ENCODE measurements around the gene SLMAP. TPM values are rescaled to one million over a fixed set of nuclear protein-coding genes. Genes with fewer than 3 reads are reported as not detected.
A peak's percentile ranks its signal among the peaks of the same experiment; 100 is the strongest.

Gene SLMAP
- polyA plus RNA-seq, 1 of the 3 experiments (the other 2 are of a cell fraction): 10.5 TPM

DNA sequence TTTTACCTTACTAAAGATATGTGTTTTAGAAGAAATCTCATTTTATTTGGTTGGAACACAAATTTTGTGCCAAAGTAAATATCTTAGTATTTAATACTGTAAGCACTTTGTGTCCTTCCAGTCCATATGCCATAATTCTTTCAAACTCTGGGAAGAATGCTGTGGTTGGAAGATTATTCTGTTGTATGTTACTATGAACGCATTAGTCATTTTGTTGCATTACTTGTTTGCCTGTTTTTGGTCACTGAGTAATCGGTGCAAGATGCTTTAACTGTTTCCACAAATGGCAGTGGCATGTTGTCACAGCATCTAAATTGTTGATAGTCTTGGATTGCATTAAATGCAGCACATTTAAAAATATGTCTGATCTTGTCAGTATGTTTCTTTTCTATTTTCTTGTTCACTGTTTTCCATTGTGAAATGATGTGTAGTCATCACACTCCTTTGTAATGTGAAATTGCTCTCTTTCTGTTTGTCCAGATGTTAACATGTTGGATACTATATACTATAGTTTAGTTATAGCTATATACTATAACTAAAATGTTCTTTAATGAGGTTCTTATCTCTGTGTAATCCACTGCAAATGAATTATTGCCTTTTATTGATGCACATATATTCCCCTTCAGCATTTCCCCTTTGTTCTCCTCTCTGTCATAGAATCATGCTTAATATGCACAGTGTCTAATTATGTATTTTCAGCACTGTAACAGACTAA lies 162.2 kb downstream of the SLMAP start:
- Histone ChIP-seq H3F3A (replicated peaks; ENCODE audit: insufficient read depth) (peaks cover 4% of the 10 kb centered on the region), H3K79me2 (ENCODE audit: insufficient read depth) (no peaks in the 10 kb centered on the region), H3K4me1 (ENCODE audit: control insufficient read depth in 1 of 2, insufficient read depth in 2 of 2, low read depth in 1 of 2, low read length in 1 of 2) (no peaks in the 10 kb centered on the region), H3K9me3 (0 out of 2 replicates have a peak, but pooled peaks cover 4% of the 10 kb centered on the region), H3K4me3 (ENCODE audit: low read depth in 2 of 2, low read length in 1 of 2) (no peak overlapping the region), H4K20me1 (ENCODE audit: insufficient read depth) (no peaks in the 10 kb centered on the region), H3K4me2 (no peak overlapping the region), H3K27me3 (ENCODE audit: insufficient read depth) (no peaks in the 10 kb centered on the region), H3K27ac (ENCODE audit: low read depth in 2 of 2, low read length in 1 of 2) (peak overlapping the region; percentile 45 to 50; a peak in 2 of 4 replicates), H3K9me2 (no peaks in the 10 kb centered on the region), H2AFZ (ENCODE audit: low read depth) (no peak overlapping the region), H3K9ac (no peak overlapping the region), H3K36me3 (replicated peaks in 1 of 2; ENCODE audit: control insufficient read depth in 1 of 2, insufficient read depth in 2 of 2, low read length in 1 of 2) (peaks cover 20 to 30% of the 10 kb centered on the region in 2 experiments)
- TF ChIP-seq JUND (IDR thresholded peaks at IDR 0.05) (peak; percentile 49; the same call in 1 of the 2 replicates), FOSL2 (IDR thresholded peaks at IDR 0.05; ENCODE audit: borderline replicate concordance, low read depth) (peak; percentile 72; the same call in 1 of the 2 replicates), TCF12 (IDR thresholded peaks at IDR 0.05) (peak; percentile 83), POLR2AphosphoS5 (IDR thresholded peaks at IDR 0.05; ENCODE audit: low read depth, low read length) (peak; percentile 51; the same call in 1 of the 2 replicates), FOXJ3 (CRISPR knock-in tag; IDR thresholded peaks at IDR 0.05) (no peak)
- TF ChIP-seq, protein P1, sequence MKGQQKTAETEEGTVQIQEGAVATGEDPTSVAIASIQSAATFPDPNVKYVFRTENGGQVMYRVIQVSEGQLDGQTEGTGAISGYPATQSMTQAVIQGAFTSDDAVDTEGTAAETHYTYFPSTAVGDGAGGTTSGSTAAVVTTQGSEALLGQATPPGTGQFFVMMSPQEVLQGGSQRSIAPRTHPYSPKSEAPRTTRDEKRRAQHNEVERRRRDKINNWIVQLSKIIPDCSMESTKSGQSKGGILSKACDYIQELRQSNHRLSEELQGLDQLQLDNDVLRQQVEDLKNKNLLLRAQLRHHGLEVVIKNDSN (IDR thresholded peaks at IDR 0.05; ENCODE audit: borderline replicate concordance, low read depth): no peak
- TF ChIP-seq, protein P2, sequence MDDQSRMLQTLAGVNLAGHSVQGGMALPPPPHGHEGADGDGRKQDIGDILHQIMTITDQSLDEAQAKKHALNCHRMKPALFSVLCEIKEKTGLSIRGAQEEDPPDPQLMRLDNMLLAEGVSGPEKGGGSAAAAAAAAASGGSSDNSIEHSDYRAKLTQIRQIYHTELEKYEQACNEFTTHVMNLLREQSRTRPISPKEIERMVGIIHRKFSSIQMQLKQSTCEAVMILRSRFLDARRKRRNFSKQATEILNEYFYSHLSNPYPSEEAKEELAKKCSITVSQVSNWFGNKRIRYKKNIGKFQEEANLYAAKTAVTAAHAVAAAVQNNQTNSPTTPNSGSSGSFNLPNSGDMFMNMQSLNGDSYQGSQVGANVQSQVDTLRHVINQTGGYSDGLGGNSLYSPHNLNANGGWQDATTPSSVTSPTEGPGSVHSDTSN (IDR thresholded peaks at IDR 0.05): peak; percentile 69; the same call in 1 of the 2 replicates
- CTCF ChIA-PET: no interaction called here
- WGBS (ENCODE audit: low lambda C conversion rate): 65% methylated on average over 2 of the region's 2 CpGs
- POLR2A ChIA-PET: no interaction called here
- no peak for DNase-seq

DNA sequence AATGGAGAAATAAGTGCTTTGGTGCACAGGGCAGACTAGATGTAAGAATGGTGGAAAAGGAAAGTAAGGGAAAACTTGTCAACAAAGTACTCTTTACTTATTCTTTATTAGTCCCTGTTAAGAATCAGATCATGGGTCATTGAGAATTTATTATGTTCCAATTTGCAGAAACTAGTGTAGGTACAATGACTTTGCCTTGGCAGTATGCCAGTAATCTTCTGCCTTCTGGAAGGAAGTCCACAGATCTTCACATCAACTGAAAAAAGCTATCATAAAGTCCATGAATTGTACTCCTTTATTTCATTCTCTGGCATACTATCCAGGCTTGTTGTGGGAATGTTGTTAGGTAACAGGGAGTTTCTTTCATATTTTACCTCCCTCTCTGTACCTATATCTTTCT lies 163.9 kb downstream of the SLMAP start:
- no peak overlapping the region for H2AFZ ChIP-seq (ENCODE audit: low read depth)
- H3K9me2 ChIP-seq: no peaks in the 10 kb centered on the region
- H4K20me1 ChIP-seq (ENCODE audit: insufficient read depth): no peaks in the 10 kb centered on the region
- H3K36me3 ChIP-seq (replicated peaks in 1 of 2; ENCODE audit: control insufficient read depth in 1 of 2, insufficient read depth in 2 of 2, low read length in 1 of 2): peaks cover 26 to 29% of the 10 kb centered on the region in 2 experiments
- H3K27me3 ChIP-seq (ENCODE audit: insufficient read depth): no peaks in the 10 kb centered on the region
- peaks cover 4% of the 10 kb centered on the region for H3F3A ChIP-seq (replicated peaks; ENCODE audit: insufficient read depth)
- no peak overlapping the region for H3K27ac ChIP-seq (ENCODE audit: low read depth in 2 of 2, low read length in 1 of 2)
- ChIA-PET POLR2A (no interaction called here), CTCF (no interaction called here)
- no peak for DNase-seq
- 0 out of 2 replicates have a peak, but pooled peaks cover 4% of the 10 kb centered on the region for H3K9me3 ChIP-seq
- TF ChIP-seq NFIC (IDR thresholded peaks at IDR 0.05; ENCODE audit: borderline replicate concordance): peak; percentile 16; the same call in 1 of the 2 replicates
- TF ChIP-seq, protein P2 (IDR thresholded peaks at IDR 0.05): no peak
- H3K4me1 ChIP-seq (ENCODE audit: control insufficient read depth in 1 of 2, insufficient read depth in 2 of 2, low read depth in 1 of 2, low read length in 1 of 2): no peaks in the 10 kb centered on the region
- no peak overlapping the region for H3K4me3 ChIP-seq (ENCODE audit: low read depth in 2 of 2, low read length in 1 of 2)
- H3K4me2 ChIP-seq: no peak overlapping the region
- H3K79me2 ChIP-seq (ENCODE audit: insufficient read depth): no peaks in the 10 kb centered on the region
- no peak overlapping the region for H3K9ac ChIP-seq

Measured in SK-N-SH (cell line).